DMS153 treated with DMSO at 0.1 percent for 48 hours (cell line): ENCODE results near the gene HOXA13.
A peak's percentile ranks its signal among the peaks of the same experiment; 100 is the strongest.

Experiments used
- DNase-seq: peaks from one replicate; lab custom pipeline; 2025; ENCODE audit not compliant: unreplicated experiment; lab: John Stamatoyannopoulos, UW

Gene HOXA13

GRCh38 chr7:27193335-27194001, 6.4 kb downstream of the HOXA13 start:
- no peak for DNase-seq

- no peak for DNase-seq
Measured at GRCh38 chr7:27192546-27193334, 7.2 kb downstream of the HOXA13 start.

- DNase-seq: no peak
Measured at GRCh38 chr7:27191833-27192545, 7.9 kb downstream of the HOXA13 start.

GRCh38 chr7:27191161-27191731, 8.6 kb downstream of the HOXA13 start:
- no peak for DNase-seq

GRCh38 chr7:27189997-27190748, 9.7 kb downstream of the HOXA13 start:
- DNase-seq: no peak

GRCh38 chr7:27189295-27189996, 10.4 kb downstream of the HOXA13 start:
- DNase-seq: no peak

GRCh38 chr7:27188386-27189294, 11.3 kb downstream of the HOXA13 start:
- DNase-seq: peak; percentile 27

GRCh38 chr7:27187475-27188385, 12.2 kb downstream of the HOXA13 start:
- no peak for DNase-seq

- no peak for DNase-seq
Measured at GRCh38 chr7:27186668-27187474, 13.0 kb downstream of the HOXA13 start.

GRCh38 chr7:27185854-27186667, 13.8 kb downstream of the HOXA13 start:
- DNase-seq: no peak

- DNase-seq: peak; percentile 54
Measured at GRCh38 chr7:27185013-27185853, 14.7 kb downstream of the HOXA13 start, which contains the start of gene HOXA11. TSS of gene HOXA11 (minus strand) at chr7:27185232. CDS start at chr7:27185144, 88 bp downstream.

GRCh38 chr7:27184337-27185012, 15.4 kb downstream of the HOXA13 start:
- peak; percentile 50 for DNase-seq

- DNase-seq: peak; percentile 30
Measured at GRCh38 chr7:27183682-27184336, 16.1 kb downstream of the HOXA13 start.
